Heart left ventricle (tissue), 13 donors: Measurements from ENCODE around the gene ABCC4.

Experiments used
- CTCF ChIP-seq, 12 donors: fragments of 200-600 bp; sonication (generic) in 4 of 12; IDR thresholded peaks; one replicate each; pipeline versions ENCODE4 v1.5.0 to v1.8.0; 2018 to 2022; ENCODE audit warnings: antibody characterized with exemption in 12 of 12, mild to moderate bottlenecking in 5 of 12
- POLR2A ChIP-seq, 2 donors: fragments of 450-650 bp; IDR thresholded peaks; one replicate each; pipeline ENCODE4 v1.6.1; 2017; ENCODE audit warnings: antibody characterized with exemption in 2 of 2, mild to moderate bottlenecking in 2 of 2, moderate library complexity in 2 of 2
- donor health status: ischemic (EF 13 %, LVEDD 7.1; RV severe dilation, severe dysfunction).
- donor health status: DM: no; HTN: yes; CAD: no.
- donor health status: DM: no; HTN: no; CAD: no.
- donor health status: ischemic (EF 25% LVEDD 6.9; RV normal size, moderate dysfunction).
- donor health status: ischemic (EF 25% LVEDD 5.7; RV mildly dilated, moderate dysfunction).
- donor health status: ischemic (EF 35%, LVEDD 5.7; RV mildly dilated, moderate dysfunction).
- donor health status: nonischemic (EF 11% LVEDD 7.7; RV severe dilation, severe dysfunction).
- donor health status: DM: yes; HTN: yes; CAD: no.
- donor health status: PGD.
- donor health status: ischemic (EF 29% LVEDD 5.4; RV normal size, mild dysfunction).
- donor health status: nonischemic (EF 23%, LVEDD 6.1; RV moderate dilation, normal function).

GRCh38 chr13:95086761-95087160, 214.5 kb downstream of the ABCC4 start:
- TF ChIP-seq CTCF (IDR thresholded peaks at IDR 0.05) = no peak
- TF ChIP-seq POLR2A (IDR thresholded peaks at IDR 0.05) = no peak
